NCI-H146 treated with DMSO at 0.1 percent for 48 hours (cell line): Measurements from ENCODE around the gene NRP1.

Experiments used
- DNase-seq: peaks from one replicate; lab custom pipeline; 2025; ENCODE audit not compliant: unreplicated experiment; lab: John Stamatoyannopoulos, UW

NRP1 gene

GRCh38 chr10:33350041-33350440 is 15.6 kb upstream of the NRP1 start:
- no peak for DNase-seq

DNA sequence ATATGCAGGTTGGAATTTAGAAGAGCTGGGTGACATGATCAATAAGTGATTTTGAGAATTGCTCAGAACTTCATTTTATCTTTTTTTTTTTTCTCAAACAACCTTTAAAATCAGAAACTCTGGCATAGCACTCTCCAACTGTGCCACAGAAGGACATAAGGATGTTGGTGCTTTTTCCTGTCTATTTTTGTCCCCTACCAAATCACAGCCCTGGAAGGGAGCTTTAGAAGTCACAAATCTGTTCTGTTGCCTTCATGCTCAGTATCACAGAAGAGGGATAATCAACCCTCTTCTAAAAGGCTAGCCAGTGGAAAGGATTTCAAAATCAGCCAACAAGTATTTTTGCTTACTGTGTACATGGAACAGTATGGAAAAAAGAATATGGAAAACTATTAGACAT is 14.8 kb upstream of the NRP1 start:
- DNase-seq, result no peak

GRCh38 chr10:33347211-33347610 is 12.7 kb upstream of the NRP1 start:
- DNase-seq, result no peak

GRCh38 chr10:33345236-33345635 is 10.8 kb upstream of the NRP1 start:
- DNase-seq, result no peak

- no peak for DNase-seq
These were observed 10.2 kb upstream of the NRP1 start for GRCh38 chr10:33344676-33345075.

- no peak for DNase-seq
These were observed 7.2 kb upstream of the NRP1 start for GRCh38 chr10:33341637-33342036.

GRCh38 chr10:33337326-33337957 is 3.0 kb upstream of the NRP1 start:
- no peak for DNase-seq

DNA sequence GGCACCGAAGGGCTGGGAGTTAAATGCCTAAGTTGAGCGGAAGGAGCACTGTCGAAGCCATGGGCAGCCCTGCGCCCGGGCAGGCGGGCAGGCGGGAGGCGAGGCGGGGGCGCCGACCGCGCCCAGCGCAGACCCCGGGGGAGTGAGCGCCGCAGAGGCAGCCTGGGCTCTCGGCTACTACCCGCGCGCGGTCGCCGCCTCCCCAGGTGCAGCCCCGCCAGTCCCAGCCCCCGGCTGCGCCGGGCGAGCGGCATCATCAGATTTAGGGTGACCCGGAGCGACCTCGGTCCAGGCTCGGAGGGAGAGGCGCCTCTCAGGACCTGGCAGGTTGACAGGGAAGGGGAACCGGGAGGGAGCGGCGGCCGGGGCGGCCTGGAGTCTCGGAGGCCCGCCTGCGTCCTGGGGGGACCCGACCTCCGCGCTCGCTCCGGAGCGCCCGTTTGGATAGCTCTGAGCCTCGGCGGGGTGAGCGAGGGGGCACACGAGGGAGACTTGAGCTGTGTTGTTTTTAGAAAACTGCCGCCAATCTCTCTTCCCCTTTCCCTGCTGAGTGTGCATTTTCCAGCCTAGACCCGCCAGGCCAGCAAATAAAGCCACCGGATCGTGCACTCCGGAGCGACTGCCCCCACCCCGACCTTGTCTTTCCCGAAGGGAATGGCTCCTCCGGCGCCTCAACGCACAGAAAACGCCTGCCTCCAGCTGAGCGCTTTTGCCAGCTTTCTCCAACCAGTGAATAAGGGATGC is 2.3 kb upstream of the NRP1 start:
- DNase-seq, result no peak

DNA sequence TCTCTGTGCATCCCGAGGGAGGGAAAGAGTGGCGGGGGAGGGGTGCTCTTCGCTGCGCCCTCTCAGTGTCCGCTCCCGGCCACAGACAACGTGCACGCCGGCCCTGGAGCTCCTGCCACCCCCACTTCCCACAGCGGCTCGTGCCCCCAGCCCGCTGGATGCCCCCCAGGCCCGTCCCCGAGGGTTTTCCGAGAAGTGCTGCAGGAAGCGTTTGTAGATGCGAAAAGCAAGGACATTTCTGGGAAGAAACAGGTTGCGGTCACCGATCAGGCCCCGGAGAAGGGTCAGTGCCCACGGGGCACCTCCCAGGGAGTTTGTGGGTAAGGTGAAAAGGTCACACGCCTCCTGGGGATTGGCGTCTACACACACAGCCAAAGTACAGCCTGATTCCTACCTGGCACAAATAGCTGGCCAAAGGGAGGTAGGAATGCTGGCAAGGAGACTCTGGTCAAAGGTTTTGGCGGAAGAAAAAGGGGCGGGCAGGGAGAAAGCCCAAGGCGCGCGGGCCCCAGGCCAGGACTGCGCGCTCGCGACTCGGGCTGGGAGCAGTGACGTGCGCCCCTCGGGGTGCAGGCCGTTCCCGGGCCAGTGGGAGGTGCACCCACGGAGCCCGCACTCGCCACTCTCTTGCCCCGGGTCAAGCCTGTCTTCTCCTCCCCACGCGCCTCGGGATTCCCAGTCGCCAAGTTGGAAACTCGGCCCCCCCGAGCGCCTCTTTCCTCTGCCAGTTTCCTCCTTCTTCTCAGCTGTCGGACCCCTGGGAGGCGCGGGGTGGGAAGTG is 1.5 kb upstream of the NRP1 start:
- no peak for DNase-seq

- no peak for DNase-seq
These were observed 1.0 kb upstream of the NRP1 start for GRCh38 chr10:33335551-33335800.

GRCh38 chr10:33334805-33335550 is 511 bp upstream of the NRP1 start:
- DNase-seq, result peak; percentile 53

GRCh38 chr10:33333260-33334101 is 986 bp downstream of the NRP1 start:
- DNase-seq, result peak; percentile 24

- no peak for DNase-seq
These were observed 2.0 kb downstream of the NRP1 start for GRCh38 chr10:33332183-33333065.

DNA sequence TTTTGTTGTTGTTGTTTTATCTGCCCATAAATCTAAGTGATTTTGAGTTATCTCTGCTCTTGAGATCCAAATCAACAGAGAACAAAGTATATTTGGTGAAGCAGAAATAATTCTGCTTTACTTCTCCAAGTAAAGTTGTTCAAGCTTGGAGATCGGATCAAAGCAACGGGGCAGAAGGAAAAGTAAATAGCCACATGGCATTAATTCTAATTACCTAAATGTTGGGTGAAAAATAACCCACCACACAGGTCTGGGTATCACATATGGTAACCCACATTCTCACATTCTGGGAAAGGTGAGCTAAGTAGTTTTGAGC is 3.1 kb downstream of the NRP1 start:
- no peak for DNase-seq

GRCh38 chr10:33330543-33331378 is 3.7 kb downstream of the NRP1 start:
- DNase-seq, result peak; percentile 51

DNA sequence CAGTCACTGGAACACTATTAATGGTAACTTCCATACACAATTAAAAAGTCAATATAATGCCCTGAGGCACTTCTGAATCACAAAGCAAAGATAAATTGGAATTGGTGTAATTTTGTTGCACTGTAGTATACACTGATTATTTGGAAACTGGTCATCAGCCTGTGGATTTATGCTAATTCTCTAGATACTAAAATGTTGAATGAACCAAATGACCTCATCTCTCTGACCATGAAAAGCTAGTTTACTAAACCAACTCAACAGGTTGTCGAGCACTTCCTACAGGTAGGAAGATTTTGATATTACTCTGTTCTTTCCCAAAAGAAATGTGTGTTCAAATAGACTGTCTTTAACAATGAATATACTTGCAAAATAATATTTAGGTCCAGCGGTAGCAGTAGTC is 5.3 kb downstream of the NRP1 start:
- DNase-seq, result peak; percentile 96

DNA sequence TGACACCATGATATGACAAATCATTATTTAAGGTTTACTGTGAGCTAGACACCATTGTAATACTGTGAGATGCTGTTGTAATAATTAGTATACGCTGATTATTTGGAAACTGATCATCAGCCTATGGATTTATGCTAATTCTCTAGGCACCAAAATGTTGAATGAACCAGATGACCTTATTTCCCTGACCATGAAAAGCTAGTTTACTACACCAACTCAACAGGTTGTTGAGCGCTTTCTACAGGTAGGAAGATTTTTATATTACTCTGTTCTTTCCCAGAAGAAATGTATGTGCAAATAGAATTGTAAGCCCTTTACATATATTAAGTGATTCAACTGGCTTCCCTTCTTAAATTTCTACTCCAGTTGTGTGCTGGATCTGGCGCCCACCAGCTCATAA is 6.2 kb downstream of the NRP1 start:
- DNase-seq, result no peak

GRCh38 chr10:33327751-33328150 is 6.7 kb downstream of the NRP1 start:
- peak; percentile 44 for DNase-seq

DNA sequence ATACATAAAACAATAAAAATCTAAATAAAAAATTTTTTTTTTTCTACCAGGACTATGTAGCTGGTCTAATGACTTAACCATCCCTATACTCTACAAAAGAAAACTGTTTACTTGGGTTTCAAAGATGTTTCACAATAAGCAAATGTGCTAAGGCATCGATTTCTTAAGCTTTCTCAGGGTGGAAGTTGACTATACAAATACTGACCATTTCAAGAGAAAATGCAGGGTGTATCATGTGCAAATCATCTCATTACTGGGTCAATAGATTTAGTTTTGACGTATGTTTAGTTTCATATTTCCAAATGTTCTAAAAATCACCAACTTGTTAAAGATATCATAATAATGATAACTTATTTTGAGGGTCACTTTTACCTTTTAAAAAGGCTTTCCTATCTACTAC is 7.5 kb downstream of the NRP1 start:
- no peak for DNase-seq
